ENCODE data around the gene TNFSF13B. TPM values are rescaled to one million over a fixed set of nuclear protein-coding genes. Genes with fewer than 3 reads are reported as not detected.

The TNFSF13B gene
- total and polyA plus RNA-seq, 2 of the 8 experiments (the other 6 are each of a cell fraction or from before 2014, with no cell fraction given): not detected

- H3K4me1 ChIP-seq (replicated peaks in 1 of 4; ENCODE audit: control insufficient read depth in 3 of 4, insufficient read depth in 4 of 4, low read length in 3 of 4): no peaks in the 10 kb centered on the region
- no peak overlapping the region for H4K91ac ChIP-seq (replicated peaks; ENCODE audit: insufficient read length, low read length)
- no peak overlapping the region for H3K4ac ChIP-seq (replicated peaks; ENCODE audit: insufficient read length, low read depth, low read length)
- no peak overlapping the region for H3K4me3 ChIP-seq (ENCODE audit: extremely low read depth in 1 of 4, insufficient read depth in 2 of 4, low read depth in 3 of 4, low read length in 4 of 4)
- no peaks in the 10 kb centered on the region for H3K23me2 ChIP-seq (ENCODE audit: low read depth, low read length)
- 95% methylated on average over 3 of the region's 3 CpGs; no CpG with 5 or more reads in 1 of the 2 experiments for WGBS, 2 experiments (ENCODE audit: extremely low coverage in 1 of 2, insufficient coverage in 1 of 2, insufficient read length in 1 of 2, insufficient replicate concordance in 2 of 2, low coverage in 1 of 2, low lambda C conversion rate in 2 of 2, missing lambda C conversion rate in 1 of 2)
- H2BK120ac ChIP-seq (replicated peaks; ENCODE audit: low read depth, low read length): no peak overlapping the region
- H2BK5ac ChIP-seq (ENCODE audit: low read depth, low read length): no peak overlapping the region
- H3K27ac ChIP-seq (ENCODE audit: low read depth, low read length): no peak overlapping the region
- H4K8ac ChIP-seq (ENCODE audit: extremely low read depth, insufficient read depth, low read length): no peak overlapping the region
- H3K9ac ChIP-seq (replicated peaks in 1 of 4; ENCODE audit: extremely low read depth in 1 of 4, low read depth in 3 of 4, low read length in 3 of 4): no peak overlapping the region
- no peaks in the 10 kb centered on the region for H3K36me3 ChIP-seq (ENCODE audit: control insufficient read depth in 2 of 4, insufficient read depth in 4 of 4, low read length in 3 of 4)
- no peak overlapping the region for H2BK15ac ChIP-seq (ENCODE audit: low read length)
- no peak overlapping the region for H3K56ac ChIP-seq (replicated peaks; ENCODE audit: insufficient read length, low read depth, low read length)
- no peaks in the 10 kb centered on the region for H3K79me2 ChIP-seq (ENCODE audit: control insufficient read depth in 1 of 2, insufficient read depth in 2 of 2, low read length in 2 of 2)
- FAIRE-seq (no peak), DNase-seq (ENCODE audit: low read depth in 1 of 2, low spot score in 2 of 2) (no peak)
- no peaks in the 10 kb centered on the region; a peak in 1 of 4 replicates for H3K9me3 ChIP-seq (ENCODE audit: insufficient read depth in 2 of 2, low read depth in 1 of 2, low read length in 1 of 2)
- no peak overlapping the region for H2AK5ac ChIP-seq (ENCODE audit: low read depth, low read length)
- POLR2A ChIA-PET (ENCODE audit: partially characterized antibody): no interaction called here
- no peak overlapping the region for H3K4me2 ChIP-seq (ENCODE audit: insufficient read depth in 1 of 2, low read depth in 2 of 2, low read length in 2 of 2)
- CTCF ChIA-PET (ENCODE audit: partially characterized antibody): interaction anchor here (1.3 kb wide), 1 partner anchor 236 kb away, joined by 4 read pairs; no protein-coding TSS in a partner anchor
- no peak overlapping the region for H3K23ac ChIP-seq (ENCODE audit: insufficient read length)
- H3K79me1 ChIP-seq (ENCODE audit: low read depth, low read length): no peaks in the 10 kb centered on the region
- no peak overlapping the region for H3K18ac ChIP-seq (ENCODE audit: extremely low read depth, low read length)
- no peaks in the 10 kb centered on the region for H3K27me3 ChIP-seq (replicated peaks in 1 of 4; ENCODE audit: control insufficient read depth in 3 of 4, extremely low read depth in 1 of 4, insufficient read depth in 3 of 4, low read length in 3 of 4)
- H2AFZ ChIP-seq (ENCODE audit: low read length): no peak overlapping the region
- no peaks in the 10 kb centered on the region for H4K20me1 ChIP-seq (replicated peaks in 1 of 2; ENCODE audit: control insufficient read depth in 1 of 2, insufficient read depth in 2 of 2, low read length in 2 of 2)
- no peak overlapping the region for H4K5ac ChIP-seq (ENCODE audit: insufficient read length, low read depth, low read length)
- no peak overlapping the region for H2BK20ac ChIP-seq (ENCODE audit: low read length)
- no peak overlapping the region for H2BK12ac ChIP-seq (ENCODE audit: low read depth, low read length)
- no peak overlapping the region for H3K14ac ChIP-seq (ENCODE audit: insufficient read length)
- no peak for TF ChIP-seq USF2 (IDR thresholded peaks at IDR 0.05; ENCODE audit: low read length)
- no peak for TF ChIP-seq ATF2 (IDR thresholded peaks at IDR 0.05; ENCODE audit: low read length)
- no peak for TF ChIP-seq CTCF (IDR thresholded peaks at IDR 0.05; ENCODE audit: control extremely low read depth in 1 of 3, insufficient read depth in 1 of 3, low read depth in 1 of 3, low read length in 3 of 3)
- no peak for TF ChIP-seq NANOG (IDR thresholded peaks at IDR 0.05; ENCODE audit: insufficient read depth, low read depth, low read length, poor library complexity, severe bottlenecking)
- no peak for TF ChIP-seq NRF1 (IDR thresholded peaks at IDR 0.05; ENCODE audit: low read depth, low read length)
- TF ChIP-seq TBP (IDR thresholded peaks at IDR 0.05; ENCODE audit: low read depth, low read length): no peak
- TF ChIP-seq PHF8 (conservative IDR thresholded peaks at IDR 0.05; ENCODE audit: low read depth, low read length): no peak
- no peak for TF ChIP-seq JUND (IDR thresholded peaks at IDR 0.05; ENCODE audit: low read length)
- TF ChIP-seq RFX5 (IDR thresholded peaks at IDR 0.05; ENCODE audit: borderline replicate concordance, low read depth, low read length): no peak
Observed at GRCh38 chr13:108315991-108316390, 46.5 kb downstream of the TNFSF13B start.

All from H1 (cell line).